HEK293T (cell line): ENCODE measurements around the gene NLRP1.
A peak's percentile ranks its signal among the peaks of the same experiment; 100 is the strongest.

Source experiments
- CTCF ChIA-PET: fragments of 350-600 bp; formaldehyde crosslinking; extraction: SDS; loops from one replicate; lab custom pipeline; 2021; ENCODE audit warnings: antibody characterized with exemption, inconsistent platforms; lab: Yijun Ruan, JAX
- POLR2A ChIA-PET: fragments of 350-600 bp; formaldehyde crosslinking; extraction: SDS; loops from one replicate; lab custom pipeline; 2020; ENCODE audit warnings: antibody characterized with exemption, inconsistent platforms; lab: Yijun Ruan, JAX
- DNase-seq: peaks from one replicate; pipeline ENCODE4 v3.0.0; 2012; ENCODE audit warnings: mixed read lengths; ENCODE audit errors: extremely low spot score
- ARNT ChIP-seq: fragments of 450-650 bp; IDR thresholded peaks from 2 replicates; pipeline ENCODE4 v1.6.1; 2017; ENCODE audit warnings: mild to moderate bottlenecking
- BHLHE40 ChIP-seq: fragments of 450-650 bp; IDR thresholded peaks from 2 replicates; pipeline ENCODE4 v1.6.1; 2016; ENCODE audit warnings: mild to moderate bottlenecking, moderate library complexity, borderline replicate concordance
- CTBP1 ChIP-seq: fragments of 450-650 bp; IDR thresholded peaks from 2 replicates; pipeline ENCODE4 v1.6.1; 2016; ENCODE audit warnings: borderline replicate concordance
- ELF4 ChIP-seq: fragments of 450-650 bp; IDR thresholded peaks from 2 replicates; pipeline ENCODE4 v1.6.1; 2017; ENCODE audit warnings: antibody characterized with exemption
- FOXA1 ChIP-seq: fragments of 450-650 bp; IDR thresholded peaks from 2 replicates; pipeline ENCODE4 v1.6.1; 2016; ENCODE audit warnings: mild to moderate bottlenecking
- FOXK2 ChIP-seq: fragments of 450-650 bp; IDR thresholded peaks from 2 replicates; pipeline ENCODE4 v1.6.1; 2016; ENCODE audit warnings: mild to moderate bottlenecking
- FOXM1 ChIP-seq: fragments of 450-650 bp; IDR thresholded peaks from 2 replicates; pipeline ENCODE4 v1.6.1; 2017; ENCODE audit warnings: mild to moderate bottlenecking, borderline replicate concordance
- HDGF ChIP-seq: fragments of 450-650 bp; IDR thresholded peaks from 2 replicates; pipeline ENCODE4 v1.6.1; 2017; ENCODE audit warnings: antibody characterized with exemption, borderline replicate concordance
- L3MBTL2 ChIP-seq: fragments of 450-650 bp; conservative IDR thresholded peaks from 2 replicates; pipeline ENCODE4 v1.6.1; 2016; ENCODE audit warnings: mild to moderate bottlenecking
- LEF1 ChIP-seq: fragments of 450-650 bp; IDR thresholded peaks from 2 replicates; pipeline ENCODE4 v1.6.1; 2017; ENCODE audit warnings: mild to moderate bottlenecking, borderline replicate concordance
- NFRKB ChIP-seq: fragments of 450-650 bp; IDR thresholded peaks from 2 replicates; pipeline ENCODE4 v1.6.1; 2016; ENCODE audit warnings: mild to moderate bottlenecking, moderate library complexity
- SP1 ChIP-seq: fragments of 450-650 bp; IDR thresholded peaks from 2 replicates; pipeline ENCODE4 v1.6.1; 2017
- SUZ12 ChIP-seq: fragments of 450-650 bp; IDR thresholded peaks from 2 replicates; pipeline ENCODE4 v1.6.1; 2016; ENCODE audit warnings: mild to moderate bottlenecking
- ZNF384 ChIP-seq: fragments of 450-650 bp; IDR thresholded peaks from 2 replicates; pipeline ENCODE4 v1.6.1; 2016
- TF ChIP-seq, protein P1 (sequence below): fragments of 450-650 bp; IDR thresholded peaks from 2 replicates; pipeline ENCODE4 v1.6.1; 2016

The NLRP1 gene

GRCh38 chr17:5500247-5500588 lies 84.1 kb downstream of the NLRP1 start:
- ChIA-PET POLR2A (interaction anchor here (0.8 to 5.2 kb wide), 6 partner anchors 12 to 31 kb away, joined by 3 to 44 read pairs (median 4); partner anchors contain the start of genes DERL2, DHX33 and MIS12), CTCF (no interaction called here)
- TF ChIP-seq SP1 (no peak), FOXK2 (no peak)
- DNase-seq = no peak

- no peak for DNase-seq
- no peak for TF ChIP-seq FOXA1
- TF ChIP-seq ZNF384 = no peak
- no peak for TF ChIP-seq NFRKB
- no peak for TF ChIP-seq SP1
- no peak for TF ChIP-seq FOXK2
- TF ChIP-seq L3MBTL2 = no peak
- no peak for TF ChIP-seq ELF4
- no peak for TF ChIP-seq LEF1
- TF ChIP-seq BHLHE40 = no peak
- TF ChIP-seq, protein P1, sequence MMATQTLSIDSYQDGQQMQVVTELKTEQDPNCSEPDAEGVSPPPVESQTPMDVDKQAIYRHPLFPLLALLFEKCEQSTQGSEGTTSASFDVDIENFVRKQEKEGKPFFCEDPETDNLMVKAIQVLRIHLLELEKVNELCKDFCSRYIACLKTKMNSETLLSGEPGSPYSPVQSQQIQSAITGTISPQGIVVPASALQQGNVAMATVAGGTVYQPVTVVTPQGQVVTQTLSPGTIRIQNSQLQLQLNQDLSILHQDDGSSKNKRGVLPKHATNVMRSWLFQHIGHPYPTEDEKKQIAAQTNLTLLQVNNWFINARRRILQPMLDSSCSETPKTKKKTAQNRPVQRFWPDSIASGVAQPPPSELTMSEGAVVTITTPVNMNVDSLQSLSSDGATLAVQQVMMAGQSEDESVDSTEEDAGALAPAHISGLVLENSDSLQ = no peak
- no peak for TF ChIP-seq FOXM1
- TF ChIP-seq SUZ12 = no peak
- no peak for TF ChIP-seq ARNT
- CTCF ChIA-PET = no interaction called here
- POLR2A ChIA-PET = interaction anchor here (0.8 to 5.2 kb wide), 4 partner anchors 13 to 31 kb away, joined by 3 to 44 read pairs (median 4); partner anchors contain the start of genes DERL2, DHX33 and MIS12
Measured at GRCh38 chr17:5499476-5500231, 84.7 kb downstream of the NLRP1 start.

DNA sequence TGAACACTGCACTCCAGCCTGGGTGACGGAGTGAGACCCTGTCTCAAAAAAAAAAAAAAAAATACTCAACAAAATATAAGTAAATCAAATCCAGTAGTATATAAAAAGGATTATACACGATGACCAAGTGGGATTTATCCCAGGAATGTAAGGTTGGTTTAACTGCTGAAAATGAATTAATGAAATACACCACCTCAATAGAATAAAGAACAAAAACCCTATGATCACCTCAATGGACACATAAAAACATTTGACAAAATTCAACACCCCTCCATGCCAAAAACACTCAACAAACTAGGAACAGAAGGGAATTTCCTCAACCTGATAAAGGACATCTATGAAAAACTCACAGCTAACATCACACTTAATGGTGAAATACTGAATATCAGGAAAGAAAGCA lies 91.3 kb downstream of the NLRP1 start:
- CTCF ChIA-PET = no interaction called here
- TF ChIP-seq CTBP1 (no peak), L3MBTL2 (no peak), NFRKB (no peak), HDGF (no peak), FOXA1 (no peak), BHLHE40 (no peak), ZNF384 (no peak)
- TF ChIP-seq, protein P1 = no peak
- POLR2A ChIA-PET = no interaction called here

DNA sequence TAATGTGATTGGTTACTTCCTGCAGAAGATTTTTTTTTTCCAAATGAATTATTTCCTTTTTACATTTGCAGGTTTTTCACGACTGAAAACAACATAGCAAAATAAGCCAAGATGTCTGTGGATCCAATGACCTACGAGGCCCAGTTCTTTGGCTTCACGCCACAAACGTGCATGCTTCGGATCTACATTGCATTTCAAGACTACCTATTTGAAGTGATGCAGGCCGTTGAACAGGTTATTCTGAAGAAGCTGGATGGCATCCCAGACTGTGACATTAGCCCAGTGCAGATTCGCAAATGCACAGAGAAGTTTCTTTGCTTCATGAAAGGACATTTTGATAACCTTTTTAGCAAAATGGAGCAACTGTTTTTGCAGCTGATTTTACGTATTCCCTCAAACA lies 95.6 kb downstream of the NLRP1 start:
- CTCF ChIA-PET = no interaction called here

More for the DNA sequence above, 91.3 kb downstream of the NLRP1 start:
- no peak for DNase-seq

GRCh38 chr17:5486206-5487124 lies 97.8 kb downstream of the NLRP1 start, which contains the start of gene MIS12:
Gene MIS12 (plus strand): TSS chr17:5486566. CDS start chr17:5488863, 2,297 bp downstream.
- peak; percentile 97 for DNase-seq
- POLR2A ChIA-PET = interaction anchor here (0.6 to 5.1 kb wide), 23 partner anchors 9 to 1153 kb away, joined by 3 to 71 read pairs (median 6); partner anchors contain the start of genes C1QBP, DHX33 and NUP88
- TF ChIP-seq L3MBTL2 = peak; percentile 100
- 0 out of 2 replicates have a peak, but pooled peaks have one; percentile 40 for TF ChIP-seq ELF4
- TF ChIP-seq, protein P1 = peak; percentile 88
- TF ChIP-seq CTBP1 = no peak
- 0 out of 2 replicates have a peak, but pooled peaks have one; percentile 10 for TF ChIP-seq HDGF
- CTCF ChIA-PET = interaction anchor here (0.6 to 1.1 kb wide), 2 partner anchors 10 to 47 kb away, joined by 5 to 6 read pairs; partner anchors contain the start of gene C1QBP

More for the DNA sequence above, 95.6 kb downstream of the NLRP1 start:
- POLR2A ChIA-PET = interaction anchor here (0.6 to 5.1 kb wide), 2 partner anchors 12 to 65 kb away, joined by 4 to 44 read pairs; a partner anchor contains a TSS
- TF ChIP-seq FOXM1 (no peak), BHLHE40 (no peak), NFRKB (no peak), SP1 (no peak), LEF1 (no peak), ELF4 (no peak)
- DNase-seq = no peak
